Dedifferentiated amniotic fluid mesenchymal stem cell (primary cell): Measurements from ENCODE around the gene FICD.
"Not testable (repeated sequence)": the region's sequence is repeated elsewhere in the genome, so short reads cannot be mapped to it uniquely, and the experiment has no call there.

Experiments used
- DNase-seq: peaks from one replicate; pipeline ENCODE4 v3.0.0-alpha.2; 2016; ENCODE audit errors: extremely low spot score

The FICD gene

DNA sequence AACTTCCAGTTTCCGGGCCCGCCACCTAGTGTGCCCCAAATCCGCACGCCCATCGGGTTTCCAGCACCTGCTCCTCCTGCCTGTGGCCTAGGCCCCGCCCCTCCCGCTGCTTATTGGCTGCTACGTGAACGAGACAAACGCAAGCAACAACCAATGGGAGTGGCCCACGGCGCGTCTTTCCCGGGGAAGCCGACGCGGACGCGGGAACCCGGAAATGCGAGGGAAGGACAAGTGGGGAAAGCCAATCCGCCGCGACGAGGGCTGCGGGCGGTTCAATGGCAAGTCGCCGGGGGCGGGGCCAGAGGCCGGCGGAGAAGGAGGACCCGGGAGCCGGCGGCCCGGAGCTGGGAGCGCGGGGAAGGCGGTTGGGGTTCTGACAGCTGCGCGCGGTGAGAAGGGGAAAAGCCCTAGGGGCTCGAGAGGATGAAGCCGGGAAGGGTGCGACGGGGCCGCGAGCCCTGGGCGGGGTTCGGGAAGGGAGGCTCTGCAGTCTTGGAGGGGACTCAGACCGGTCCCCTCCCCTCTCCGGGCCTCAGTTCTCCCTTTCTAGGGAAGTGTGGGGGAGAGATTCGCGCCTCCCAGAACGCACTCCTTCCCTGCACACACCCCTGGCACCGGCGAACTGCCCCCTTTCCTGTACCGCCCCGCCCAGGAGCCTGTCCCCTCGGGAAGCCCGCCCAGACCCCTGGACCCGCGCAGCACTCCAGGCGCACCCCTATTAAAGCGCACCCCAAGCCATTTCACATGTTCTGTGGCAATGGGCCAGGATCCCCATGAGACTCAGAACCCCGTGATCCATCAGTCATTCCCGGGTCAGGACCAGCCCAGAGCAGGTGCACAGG is at the start of gene FICD:
Gene FICD (plus strand): TSS at position 305 of the 842 bp plus-strand sequence. CDS start 1,696 bp downstream, outside the sequence.
- DNase-seq, result peak; percentile 98

GRCh38 chr12:108465417-108465816 is 49.7 kb upstream of the FICD start:
- DNase-seq, result no peak

DNA sequence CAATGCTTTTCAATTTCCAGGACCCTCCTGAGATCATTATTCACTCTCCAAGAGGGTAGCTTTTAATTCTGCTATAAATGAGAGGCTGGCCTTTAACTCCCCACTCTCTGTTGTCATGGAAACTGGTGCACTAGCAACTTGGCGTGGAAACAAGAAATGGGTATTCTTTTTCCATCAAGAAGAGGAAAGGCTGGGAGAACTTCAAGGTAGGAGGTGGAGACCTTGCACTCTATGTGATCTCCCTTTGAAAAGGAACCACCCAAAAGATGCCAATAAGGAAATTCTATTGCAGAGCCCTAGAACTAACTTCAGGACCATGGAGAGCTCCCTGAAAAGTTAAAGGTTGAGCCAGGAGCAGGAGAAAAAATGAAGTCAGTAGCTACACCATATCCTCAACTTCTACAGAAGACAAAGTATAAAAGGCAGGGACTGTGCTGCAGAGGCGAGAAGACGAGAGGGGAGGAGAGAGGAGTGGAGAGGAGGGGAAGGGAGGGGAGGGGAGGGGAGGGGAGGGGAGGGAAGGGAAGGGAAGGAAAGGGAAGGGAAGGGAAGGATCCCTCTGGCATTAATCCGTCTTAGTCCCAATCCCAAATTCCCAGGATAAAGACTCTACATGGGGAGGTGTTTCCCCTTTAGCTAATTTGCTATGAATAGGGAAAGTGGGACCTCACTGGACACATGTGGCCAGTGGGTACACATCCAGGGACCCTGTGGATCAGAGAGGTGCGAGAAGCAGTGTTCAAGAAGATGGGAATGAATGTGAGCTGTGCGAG is 46.7 kb upstream of the FICD start:
- no peak for DNase-seq

- no peak for DNase-seq
Observed at GRCh38 chr12:108473400-108474055, 41.5 kb upstream of the FICD start.

DNA sequence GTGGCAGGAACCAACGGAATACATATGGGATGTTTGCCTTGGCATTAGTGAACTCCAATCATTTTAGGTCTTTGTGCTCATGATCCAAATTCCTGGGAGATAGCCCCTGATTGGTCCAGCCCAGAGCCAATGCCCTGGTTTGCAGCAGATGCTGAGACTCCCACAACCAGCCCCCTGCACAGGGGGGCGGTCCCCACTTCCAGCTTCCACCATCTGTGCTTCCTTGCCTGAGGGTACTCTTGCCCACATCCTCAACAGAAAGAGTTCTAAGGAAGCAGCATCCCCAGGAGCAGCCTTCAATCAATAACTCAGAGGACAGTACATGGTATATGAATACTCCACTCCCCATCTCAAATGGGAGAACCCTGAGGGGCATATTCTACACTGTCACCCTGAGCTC is 39.7 kb upstream of the FICD start:
- DNase-seq, result no peak

- DNase-seq, result no peak
Observed at GRCh38 chr12:108477055-108477880, 37.8 kb upstream of the FICD start.

GRCh38 chr12:108477881-108478259 is 37.2 kb upstream of the FICD start:
- no peak for DNase-seq

DNA sequence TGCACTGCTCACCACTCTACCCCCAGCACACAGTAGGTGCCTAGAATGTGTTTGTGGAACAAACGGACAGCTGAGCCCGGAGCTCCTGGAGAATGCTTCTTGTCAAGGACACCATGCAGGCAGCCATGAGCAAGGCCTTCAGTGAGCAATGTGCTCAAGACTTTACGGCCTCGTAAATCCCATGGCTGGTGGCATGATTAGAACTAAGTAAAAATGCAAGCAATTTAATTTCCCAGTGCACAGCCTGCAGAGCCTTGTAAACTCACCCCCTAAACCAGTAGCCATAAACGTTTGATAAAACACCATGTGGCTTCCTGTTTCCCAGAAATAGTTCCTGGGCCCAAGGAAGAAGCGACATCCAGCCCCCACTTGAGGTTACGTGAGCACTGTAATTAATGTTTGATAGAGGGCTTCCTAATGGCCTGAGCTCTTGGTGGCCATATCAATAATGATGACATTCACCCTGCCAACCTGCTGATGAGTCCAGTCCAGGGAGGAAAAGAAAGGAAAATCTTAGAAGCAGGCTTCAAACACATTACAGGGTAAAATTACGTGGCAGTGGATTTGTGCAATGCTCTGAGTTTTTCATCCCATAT is 36.4 kb upstream of the FICD start:
- DNase-seq, result no peak

GRCh38 chr12:108479364-108480070 is 35.6 kb upstream of the FICD start:
- DNase-seq, result no peak

GRCh38 chr12:108482717-108483212 is 32.3 kb upstream of the FICD start:
- DNase-seq, result no peak

DNA sequence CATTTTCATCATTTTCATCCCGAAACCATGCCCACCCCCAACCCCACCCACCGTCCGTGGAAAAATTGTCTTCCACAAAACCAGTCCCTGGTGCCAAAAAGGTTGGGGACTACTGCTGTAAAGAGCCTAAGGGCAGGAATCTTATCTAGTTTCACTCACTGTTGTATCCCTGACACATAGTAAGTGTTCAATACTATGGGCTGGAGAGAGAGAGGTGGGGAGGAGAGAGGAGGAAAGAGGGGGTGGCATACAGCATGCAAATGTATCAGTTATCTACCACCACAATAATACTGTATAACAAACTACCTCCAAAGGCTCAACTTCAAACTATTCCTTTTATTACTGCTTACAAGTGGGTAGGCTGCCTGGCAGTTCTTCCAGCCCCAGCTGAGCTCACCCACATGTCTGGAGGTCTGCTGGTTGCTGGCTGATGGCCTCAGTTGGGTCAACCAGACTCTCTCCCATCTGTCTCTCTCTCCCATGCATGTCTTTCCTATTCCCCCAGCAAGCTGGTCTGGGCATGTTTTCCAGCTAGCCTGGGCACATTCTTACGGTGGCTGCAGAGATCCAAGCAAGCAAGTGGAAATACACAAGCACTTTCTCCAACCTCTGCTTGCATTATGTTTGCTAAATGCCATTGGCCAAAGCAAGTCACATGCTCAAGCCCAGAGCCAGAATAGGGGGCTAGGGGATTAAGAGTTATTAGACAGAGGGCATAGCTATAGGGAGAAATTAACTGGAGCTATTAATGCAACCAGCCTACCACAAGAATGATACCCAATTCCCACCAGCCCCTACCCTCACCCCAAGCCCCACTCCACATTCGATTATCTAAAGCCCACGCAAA is 31.6 kb upstream of the FICD start:
- no peak for DNase-seq

DNA sequence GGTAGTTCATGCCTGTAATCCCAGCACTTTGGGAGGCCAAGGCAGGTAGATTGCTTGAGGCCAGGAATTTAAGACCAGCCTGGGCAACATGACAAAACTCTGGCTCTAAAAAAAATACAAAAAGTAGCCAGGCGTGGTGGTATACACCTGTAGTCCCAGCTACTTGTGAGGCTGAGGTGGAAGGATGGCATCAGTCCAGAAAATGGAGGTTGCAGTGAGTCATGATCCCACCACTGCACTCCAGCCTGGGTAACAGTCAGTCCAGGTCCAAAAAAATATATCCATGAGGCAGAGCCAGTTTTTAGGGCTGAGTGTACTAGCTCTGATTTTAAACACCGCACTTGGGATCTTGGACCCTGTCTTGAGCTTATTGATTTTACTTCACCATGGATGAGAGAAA is 30.6 kb upstream of the FICD start:
- no peak for DNase-seq

DNA sequence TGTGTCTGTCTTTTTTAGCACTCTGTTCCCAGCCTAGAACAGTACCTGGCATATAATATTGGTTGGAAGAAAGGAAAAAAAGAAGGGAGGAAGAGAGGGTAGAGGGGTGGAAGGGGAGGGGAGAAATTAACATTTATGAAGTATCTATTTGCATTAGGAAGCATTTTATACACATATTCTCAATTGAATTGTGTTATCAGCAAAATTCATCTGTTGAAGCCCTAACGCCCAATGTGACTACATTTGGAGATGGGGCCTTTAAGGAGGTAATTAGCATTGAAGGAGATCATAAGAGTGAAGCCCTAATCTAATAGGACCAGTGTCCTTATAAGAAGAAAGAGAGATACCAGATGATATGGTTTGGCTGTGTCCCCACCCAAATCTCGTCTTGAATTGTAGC is 30.2 kb upstream of the FICD start:
- DNase-seq, result no peak

- not testable (repeated sequence) for DNase-seq
Observed at GRCh38 chr12:108485371-108485770, 29.7 kb upstream of the FICD start.

DNA sequence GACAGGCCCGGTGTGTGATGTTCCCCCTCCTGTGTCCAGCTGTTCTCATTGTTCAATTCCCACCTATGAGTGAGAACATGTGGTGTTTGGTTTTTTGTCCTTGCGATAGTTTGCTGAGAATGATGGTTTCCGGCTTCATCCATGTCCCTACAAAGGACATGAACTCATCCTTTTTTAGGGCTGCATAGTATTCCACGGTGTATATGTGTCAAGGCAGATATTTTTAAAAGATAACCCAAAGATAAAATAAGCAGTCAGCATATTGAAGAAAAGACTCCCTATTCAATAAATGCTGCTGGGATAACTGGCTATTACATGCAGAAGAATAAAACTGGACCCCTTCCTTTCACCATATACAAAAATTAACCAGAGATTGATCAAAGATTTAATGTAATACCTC is 28.0 kb upstream of the FICD start:
- not testable (repeated sequence) for DNase-seq

DNA sequence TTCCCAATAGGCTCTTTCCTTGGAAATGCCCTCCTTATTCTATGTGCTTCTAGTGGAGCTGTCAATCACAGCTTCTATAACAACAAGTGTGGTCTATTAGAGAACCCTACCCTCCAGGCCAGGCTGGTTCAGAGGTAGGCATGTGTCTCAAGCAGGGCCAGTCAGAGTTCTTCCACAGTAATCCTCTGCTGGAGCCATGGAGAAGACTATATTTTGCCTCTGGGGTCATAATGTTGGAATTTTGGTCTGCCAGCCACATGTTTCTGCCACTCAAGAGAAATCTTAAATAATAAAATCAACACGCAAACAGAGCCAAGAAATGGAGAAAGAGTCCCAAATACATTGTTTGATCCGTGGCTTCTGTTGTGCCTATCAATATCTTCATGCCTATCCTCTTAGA is 23.8 kb upstream of the FICD start:
- no peak for DNase-seq

- no peak for DNase-seq
Observed at GRCh38 chr12:108495054-108495453, 20.0 kb upstream of the FICD start.

GRCh38 chr12:108495823-108496579 is 19.1 kb upstream of the FICD start:
- DNase-seq, result no peak

DNA sequence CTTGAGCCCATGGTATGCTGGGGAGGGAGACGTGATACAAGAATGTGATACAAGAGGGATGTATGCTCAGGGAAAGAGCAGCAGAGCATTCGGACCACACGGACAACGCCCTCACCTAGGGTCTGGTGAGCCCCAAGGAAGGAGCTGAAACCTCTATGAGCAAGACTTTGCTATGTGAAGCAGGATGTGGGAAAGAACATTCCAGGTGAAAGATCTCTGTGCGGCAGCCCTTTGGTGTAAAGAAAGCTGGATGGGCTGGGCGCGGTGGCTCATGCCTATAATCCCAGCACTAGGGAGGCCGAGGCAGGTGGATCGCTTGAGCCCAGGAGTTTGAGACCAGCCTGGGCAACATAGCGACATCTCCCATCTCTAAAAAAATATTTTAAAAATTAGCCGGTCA is 16.9 kb upstream of the FICD start:
- DNase-seq, result no peak
